Measurements from ENCODE around the gene HCFC1R1. TPM values are rescaled to one million over a fixed set of nuclear protein-coding genes. Genes with fewer than 3 reads are reported as not detected.

HCFC1R1 gene
- total RNA-seq, 6 experiments from 2014 or later, result 9.7 to 14.6 (median 12.1) TPM

DNA sequence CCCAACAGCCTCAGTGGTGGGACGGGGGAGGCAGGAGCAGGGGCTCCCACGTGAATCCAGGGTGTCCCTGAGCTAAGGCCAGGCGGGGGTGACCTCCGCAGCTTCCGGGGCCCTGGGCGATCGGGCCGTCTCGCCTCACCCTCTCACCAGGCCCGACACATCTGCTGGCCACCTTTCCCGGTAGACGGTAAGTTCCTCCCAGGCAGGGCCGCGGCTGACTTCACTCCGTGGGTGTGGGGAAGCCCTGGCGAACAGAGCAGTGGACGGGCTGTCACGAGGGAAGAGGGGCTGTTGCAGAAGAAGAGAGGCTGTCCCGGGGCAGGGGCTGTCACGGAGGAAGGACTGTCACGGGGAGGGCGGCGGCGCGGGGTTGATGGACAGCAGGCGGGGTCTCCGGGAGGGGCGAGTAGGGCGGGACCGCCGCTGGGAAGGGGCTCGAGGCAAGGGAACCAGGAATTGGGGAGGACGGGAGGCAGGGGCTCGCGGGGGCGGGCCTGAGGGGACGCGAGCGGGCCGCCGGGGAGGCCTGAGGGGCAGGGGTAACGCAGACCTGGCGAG is 44.0 kb downstream of the HCFC1R1 start:
- Histone ChIP-seq H3K9me3 (no peaks in the 10 kb centered on the region), H3K4me3 (peak overlapping the region; percentile 66 to 94 (median 81)), H3K36me3 (no peaks in the 10 kb centered on the region), H3K27me3 (no peaks in the 10 kb centered on the region), H3K27ac (no peak overlapping the region), H3K4me1 (peaks cover 0 to 28% (median 7%) of the 10 kb centered on the region in 4 donors)
- WGBS (ENCODE audit: insufficient coverage, low coverage, low lambda C conversion rate, missing lambda C conversion rate), result 3% methylated on average over 21 of the region's 43 CpGs
- intact Hi-C loops (cut with DNase I), result no loop called here
- no peak for TF ChIP-seq POLR2A (IDR thresholded peaks at IDR 0.05)
- TF ChIP-seq, protein P1, sequence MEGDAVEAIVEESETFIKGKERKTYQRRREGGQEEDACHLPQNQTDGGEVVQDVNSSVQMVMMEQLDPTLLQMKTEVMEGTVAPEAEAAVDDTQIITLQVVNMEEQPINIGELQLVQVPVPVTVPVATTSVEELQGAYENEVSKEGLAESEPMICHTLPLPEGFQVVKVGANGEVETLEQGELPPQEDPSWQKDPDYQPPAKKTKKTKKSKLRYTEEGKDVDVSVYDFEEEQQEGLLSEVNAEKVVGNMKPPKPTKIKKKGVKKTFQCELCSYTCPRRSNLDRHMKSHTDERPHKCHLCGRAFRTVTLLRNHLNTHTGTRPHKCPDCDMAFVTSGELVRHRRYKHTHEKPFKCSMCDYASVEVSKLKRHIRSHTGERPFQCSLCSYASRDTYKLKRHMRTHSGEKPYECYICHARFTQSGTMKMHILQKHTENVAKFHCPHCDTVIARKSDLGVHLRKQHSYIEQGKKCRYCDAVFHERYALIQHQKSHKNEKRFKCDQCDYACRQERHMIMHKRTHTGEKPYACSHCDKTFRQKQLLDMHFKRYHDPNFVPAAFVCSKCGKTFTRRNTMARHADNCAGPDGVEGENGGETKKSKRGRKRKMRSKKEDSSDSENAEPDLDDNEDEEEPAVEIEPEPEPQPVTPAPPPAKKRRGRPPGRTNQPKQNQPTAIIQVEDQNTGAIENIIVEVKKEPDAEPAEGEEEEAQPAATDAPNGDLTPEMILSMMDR (IDR thresholded peaks at IDR 0.05), result no peak
- no peak for ATAC-seq
- DNase-seq, result no peak

DNA sequence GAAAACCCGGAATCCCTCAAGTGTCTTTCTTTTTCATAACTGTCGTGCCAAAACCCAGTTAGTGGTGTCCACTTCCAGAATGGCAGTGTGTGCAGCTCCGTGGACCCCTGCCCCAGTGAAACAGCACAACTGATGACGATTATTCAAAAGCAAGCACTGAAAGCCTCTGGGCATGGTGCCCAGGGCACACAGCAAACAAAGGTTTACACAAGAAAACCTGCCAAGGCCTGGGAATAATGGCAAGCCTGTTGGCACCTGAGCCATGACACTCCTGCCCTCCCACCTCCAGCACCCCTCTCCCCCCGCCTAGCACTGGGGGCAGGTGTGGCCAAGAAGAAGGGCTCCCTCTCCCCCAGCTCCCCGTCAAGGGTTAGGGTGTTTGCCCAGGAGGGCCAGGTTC is 46.3 kb downstream of the HCFC1R1 start:
- Histone ChIP-seq H3K9me3 (no peaks in the 10 kb centered on the region), H3K27me3 (no peaks in the 10 kb centered on the region), H3K4me3 (no peak overlapping the region), H3K36me3 (no peaks in the 10 kb centered on the region), H3K4me1 (peaks cover 0 to 20% (median 7%) of the 10 kb centered on the region in 4 donors), H3K27ac (no peak overlapping the region)
- DNase-seq, result peak; percentile 80 to 87 (median 85)
- peak; percentile 45 to 69 (median 64) for ATAC-seq
- intact Hi-C loops (cut with DNase I), result no loop called here
- no peak for TF ChIP-seq POLR2A (IDR thresholded peaks at IDR 0.05)
- TF ChIP-seq, protein P1 (IDR thresholded peaks at IDR 0.05), result no peak
- 22% methylated on average over 4 of the region's 6 CpGs for WGBS (ENCODE audit: insufficient coverage, low coverage, low lambda C conversion rate, missing lambda C conversion rate)

DNA sequence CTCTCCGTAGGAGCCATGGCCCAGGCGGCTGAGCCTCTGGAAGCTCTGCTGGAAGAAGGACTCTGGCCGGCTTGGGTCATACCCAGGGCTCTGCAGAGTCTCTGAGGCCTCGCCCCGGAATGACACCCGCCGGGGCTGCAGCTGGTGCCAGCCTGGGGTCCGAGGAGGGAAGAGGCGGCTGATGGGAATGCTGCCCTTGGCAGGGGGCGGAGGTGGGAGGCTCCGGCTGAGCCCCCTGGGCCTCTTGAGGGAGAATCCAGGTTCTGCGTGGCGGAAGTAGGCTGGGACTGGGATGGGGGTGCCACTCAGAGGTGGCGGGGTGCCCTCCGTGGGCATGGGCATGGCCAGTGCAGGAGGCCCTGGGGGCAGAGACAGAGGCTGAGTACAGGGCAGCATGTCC is 47.1 kb downstream of the HCFC1R1 start:
- intact Hi-C loops (cut with DNase I), result no loop called here
- 86% methylated on average over 9 of the region's 15 CpGs for WGBS (ENCODE audit: insufficient coverage, low coverage, low lambda C conversion rate, missing lambda C conversion rate)
- TF ChIP-seq, protein P1 (IDR thresholded peaks at IDR 0.05), result no peak
- TF ChIP-seq POLR2A (IDR thresholded peaks at IDR 0.05), result no peak
- DNase-seq (no peak), ATAC-seq (no peak)
- no peak overlapping the region for H3K27ac ChIP-seq
- peaks cover 0 to 20% (median 7%) of the 10 kb centered on the region in 4 donors for H3K4me1 ChIP-seq
- H3K4me3 ChIP-seq, result no peak overlapping the region
- no peaks in the 10 kb centered on the region for H3K9me3 ChIP-seq
- no peaks in the 10 kb centered on the region for H3K36me3 ChIP-seq
- H3K27me3 ChIP-seq, result no peaks in the 10 kb centered on the region

DNA sequence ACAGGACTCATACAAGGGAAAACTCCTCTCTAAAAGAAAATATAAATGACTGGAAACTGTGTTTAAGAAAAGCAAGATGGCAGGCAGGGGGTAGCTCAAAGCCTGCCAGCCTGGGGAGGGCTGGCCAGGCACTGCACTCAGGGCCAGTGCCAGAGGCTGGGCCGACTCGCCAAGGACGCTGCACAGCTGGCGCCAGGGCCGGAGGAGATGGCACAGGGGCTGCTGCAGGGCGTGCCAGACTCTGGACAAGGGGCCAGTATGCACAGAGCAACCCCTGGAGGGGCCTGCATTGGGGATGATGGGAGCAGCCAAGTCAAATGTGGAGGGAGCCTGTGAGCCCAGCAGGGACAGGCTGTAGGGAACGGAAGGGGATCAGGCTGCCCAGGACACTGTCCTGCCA is 47.5 kb downstream of the HCFC1R1 start:
- intact Hi-C loops (cut with DNase I), result no loop called here
- Histone ChIP-seq H3K4me3 (no peak overlapping the region), H3K9me3 (no peaks in the 10 kb centered on the region), H3K36me3 (no peaks in the 10 kb centered on the region), H3K27me3 (no peaks in the 10 kb centered on the region), H3K27ac (no peak overlapping the region), H3K4me1 (peaks cover 0 to 20% (median 7%) of the 10 kb centered on the region in 4 donors)
- ATAC-seq (no peak), DNase-seq (no peak)
- TF ChIP-seq, protein P1 (IDR thresholded peaks at IDR 0.05), result no peak
- TF ChIP-seq POLR2A (IDR thresholded peaks at IDR 0.05), result no peak
- WGBS (ENCODE audit: insufficient coverage, low coverage, low lambda C conversion rate, missing lambda C conversion rate), result no CpG with 5 or more reads among the region's 7 CpGs
